Mesenchymal stem cell (in vitro differentiated cells and primary cell): ENCODE measurements around the gene FAM135A.

Experiments used
- DNase-seq: peaks from one replicate; pipeline ENCODE4 v3.0.0-alpha.2; 2013
- H2AFZ ChIP-seq: one replicate; pipeline ENCODE4 v1.6.1; 2013; ENCODE audit warnings: low read depth, mild to moderate bottlenecking, control low read depth, inconsistent platforms, low read length, moderate library complexity
- H2AK5ac ChIP-seq: 2 replicates; pipeline ENCODE4 v1.6.1; 2013; ENCODE audit warnings: low read length, moderate library complexity, mild to moderate bottlenecking, inconsistent platforms; ENCODE audit not compliant: severe bottlenecking
- H2BK120ac ChIP-seq: one replicate; pipeline ENCODE4 v1.6.1; 2013; ENCODE audit warnings: low read depth, mild to moderate bottlenecking, inconsistent platforms, low read length, moderate library complexity
- H2BK12ac ChIP-seq, 2 experiments: one replicate each; pipeline ENCODE4 v1.6.1; 2013; ENCODE audit warnings: inconsistent platforms in 2 of 2, low read length in 2 of 2, mild to moderate bottlenecking in 2 of 2, moderate library complexity in 2 of 2, control low read depth in 1 of 2
- H2BK15ac ChIP-seq: one replicate; pipeline ENCODE4 v1.6.1; 2013; ENCODE audit warnings: mild to moderate bottlenecking, low read depth, inconsistent platforms; ENCODE audit not compliant: poor library complexity, severe bottlenecking
- H2BK5ac ChIP-seq: 2 replicates; pipeline ENCODE4 v1.6.1; 2013; ENCODE audit warnings: low read depth, mild to moderate bottlenecking, low read length, control low read depth, inconsistent platforms; ENCODE audit not compliant: poor library complexity, severe bottlenecking
- H3K14ac ChIP-seq, 2 experiments: one replicate each; pipeline ENCODE4 v1.6.1; 2013; ENCODE audit warnings: inconsistent platforms in 2 of 2, low read length in 2 of 2, control low read depth in 1 of 2, mild to moderate bottlenecking in 1 of 2, moderate library complexity in 1 of 2
- H3K18ac ChIP-seq, 2 experiments: one replicate each; pipeline ENCODE4 v1.6.1; 2013; ENCODE audit warnings: inconsistent platforms in 2 of 2, low read length in 2 of 2, control low read depth in 1 of 2, low read depth in 1 of 2, mild to moderate bottlenecking in 1 of 2
- H3K23ac ChIP-seq, 2 experiments: one replicate each; pipeline ENCODE4 v1.6.1; 2013; ENCODE audit warnings: inconsistent platforms in 2 of 2, low read length in 2 of 2, mild to moderate bottlenecking in 2 of 2, moderate library complexity in 2 of 2, control low read depth in 1 of 2
- H3K27ac ChIP-seq: 2 replicates; pipeline ENCODE4 v1.5.1; 2013; ENCODE audit warnings: mild to moderate bottlenecking, moderate library complexity, low read length, control low read depth, inconsistent platforms; ENCODE audit not compliant: poor library complexity, severe bottlenecking
- H3K27me3 ChIP-seq, 2 experiments: 2 replicates each; pipeline versions ENCODE4 v1.6.1 to v1.7.0; 2013; ENCODE audit warnings: low read length in 2 of 2, mild to moderate bottlenecking in 2 of 2, moderate library complexity in 2 of 2, control low read depth in 1 of 2, inconsistent platforms in 1 of 2; ENCODE audit not compliant: control insufficient read depth in 1 of 2, insufficient read depth in 1 of 2
- H3K36me3 ChIP-seq, 2 experiments: 2 replicates each; pipeline versions ENCODE4 v1.6.1 to v1.7.0; 2013; ENCODE audit warnings: low read length in 2 of 2, control low read depth in 1 of 2, inconsistent platforms in 1 of 2, low read depth in 1 of 2, mild to moderate bottlenecking in 1 of 2; ENCODE audit not compliant: insufficient read depth in 2 of 2, control insufficient read depth in 1 of 2
- H3K4ac ChIP-seq, 2 experiments: one replicate each; pipeline ENCODE4 v1.6.1; 2013; ENCODE audit warnings: inconsistent platforms in 2 of 2, low read length in 2 of 2, mild to moderate bottlenecking in 2 of 2, moderate library complexity in 2 of 2, control low read depth in 1 of 2, low read depth in 1 of 2
- H3K4me1 ChIP-seq: 2 replicates; pipeline ENCODE4 v1.6.1; 2013; ENCODE audit warnings: low read depth, low read length, control low read depth; ENCODE audit not compliant: control insufficient read depth, insufficient read depth
- H3K4me2 ChIP-seq: 2 replicates; pipeline ENCODE4 v1.6.1; 2013; ENCODE audit warnings: low read length, mild to moderate bottlenecking, inconsistent platforms; ENCODE audit not compliant: poor library complexity, severe bottlenecking
- H3K4me3 ChIP-seq, 2 experiments: 2 replicates each; pipeline versions ENCODE4 v1.5.1 to v1.7.0; 2013; ENCODE audit warnings: low read length in 2 of 2, mild to moderate bottlenecking in 2 of 2, control low read depth in 1 of 2, low read depth in 1 of 2; ENCODE audit not compliant: insufficient read depth in 1 of 2
- H3K79me1 ChIP-seq: replicated peaks from 2 replicates; pipeline ENCODE4 v1.6.1; 2013; ENCODE audit warnings: mild to moderate bottlenecking, control low read depth, low read length, inconsistent platforms; ENCODE audit not compliant: poor library complexity, severe bottlenecking
- H3K9ac ChIP-seq: 2 replicates; pipeline ENCODE4 v1.7.0; 2013; ENCODE audit warnings: mild to moderate bottlenecking, low read length, moderate library complexity
- H3K9me3 ChIP-seq: 2 replicates; pipeline ENCODE4 v1.7.0; 2013; ENCODE audit warnings: mild to moderate bottlenecking, low read length; ENCODE audit not compliant: control insufficient read depth
- H4K8ac ChIP-seq: one replicate; pipeline ENCODE4 v1.6.1; 2013; ENCODE audit warnings: inconsistent platforms, mild to moderate bottlenecking, low read length, moderate library complexity
- H4K91ac ChIP-seq: one replicate; pipeline ENCODE4 v1.6.1; 2013; ENCODE audit warnings: mild to moderate bottlenecking, low read length, inconsistent platforms
- WGBS: methylation state at CpG from one replicate; pipeline ENCODE4 v1.1.7; 2013; ENCODE audit warnings: mixed read lengths; 5-methylcytosine and 5-hydroxymethylcytosine counted together

FAM135A gene

GRCh38 chr6:70506321-70506720 lies 93.0 kb downstream of the FAM135A start:
- Histone ChIP-seq H3K36me3 (peaks cover 5 to 34% of the 10 kb centered on the region in 2 experiments), H2BK120ac (no peak overlapping the region), H3K4me2 (no peak overlapping the region), H2BK15ac (no peak overlapping the region), H3K27me3 (no peaks in the 10 kb centered on the region), H3K14ac (no peak overlapping the region), H3K4me1 (no peaks in the 10 kb centered on the region), H3K23ac (no peak overlapping the region), H3K9ac (no peak overlapping the region), H3K27ac (no peak overlapping the region), H3K4me3 (no peak overlapping the region), H2AFZ (no peak overlapping the region), H4K8ac (no peak overlapping the region), H3K4ac (no peak overlapping the region), H3K18ac (no peak overlapping the region), H2BK5ac (no peak overlapping the region), H2AK5ac (no peak overlapping the region), H4K91ac (no peak overlapping the region), H3K9me3 (peaks cover 16% of the 10 kb centered on the region), H2BK12ac (no peak overlapping the region), H3K79me1 (no peaks in the 10 kb centered on the region)
- WGBS: 100% methylated on average over 1 of the region's 2 CpGs
- no peak for DNase-seq

GRCh38 chr6:70507161-70507560 lies 93.9 kb downstream of the FAM135A start:
- H3K79me1 ChIP-seq: no peaks in the 10 kb centered on the region
- H2BK15ac ChIP-seq: no peak overlapping the region
- no peak for DNase-seq
- H2BK5ac ChIP-seq: no peak overlapping the region
- no peak overlapping the region for H4K91ac ChIP-seq
- no peaks in the 10 kb centered on the region for H3K4me1 ChIP-seq
- no peak overlapping the region for H3K14ac ChIP-seq
- peaks cover 16% of the 10 kb centered on the region for H3K9me3 ChIP-seq
- 100% methylated on average over 1 of the region's 1 CpG for WGBS
- no peak overlapping the region for H3K27ac ChIP-seq
- no peak overlapping the region for H2AFZ ChIP-seq
- H4K8ac ChIP-seq: no peak overlapping the region
- no peak overlapping the region for H3K18ac ChIP-seq
- H3K9ac ChIP-seq: no peak overlapping the region
- no peak overlapping the region for H2BK12ac ChIP-seq
- H2BK120ac ChIP-seq: no peak overlapping the region
- no peak overlapping the region for H3K23ac ChIP-seq
- H3K4me3 ChIP-seq: no peak overlapping the region
- no peak overlapping the region for H2AK5ac ChIP-seq
- H3K36me3 ChIP-seq: peaks cover 4 to 34% of the 10 kb centered on the region in 2 experiments
- no peak overlapping the region for H3K4me2 ChIP-seq
- no peaks in the 10 kb centered on the region for H3K27me3 ChIP-seq
- no peak overlapping the region for H3K4ac ChIP-seq

GRCh38 chr6:70508953-70509352 lies 95.6 kb downstream of the FAM135A start:
- Histone ChIP-seq H2BK120ac (no peak overlapping the region), H2BK12ac (no peak overlapping the region), H3K23ac (no peak overlapping the region), H3K4me1 (no peaks in the 10 kb centered on the region), H3K27ac (no peak overlapping the region), H3K18ac (no peak overlapping the region), H3K79me1 (no peaks in the 10 kb centered on the region), H3K27me3 (no peaks in the 10 kb centered on the region), H3K14ac (no peak overlapping the region), H3K4me2 (no peak overlapping the region), H4K91ac (no peak overlapping the region), H2AK5ac (no peak overlapping the region), H3K4ac (no peak overlapping the region), H4K8ac (no peak overlapping the region), H2AFZ (no peak overlapping the region), H3K4me3 (no peak overlapping the region), H3K36me3 (peaks cover 4 to 18% of the 10 kb centered on the region in 2 experiments), H2BK15ac (no peak overlapping the region), H2BK5ac (no peak overlapping the region), H3K9me3 (peaks cover 5% of the 10 kb centered on the region), H3K9ac (no peak overlapping the region)
- DNase-seq: no peak
- WGBS: 100% methylated on average over 1 of the region's 1 CpG

- Histone ChIP-seq H4K8ac (no peak overlapping the region), H3K4ac (no peak overlapping the region), H2AFZ (no peak overlapping the region), H2AK5ac (no peak overlapping the region), H3K27me3 (no peaks in the 10 kb centered on the region), H2BK12ac (no peak overlapping the region), H3K4me1 (no peaks in the 10 kb centered on the region), H3K14ac (no peak overlapping the region), H3K36me3 (peaks cover 0 to 5% of the 10 kb centered on the region in 2 experiments), H3K9me3 (no peaks in the 10 kb centered on the region), H3K27ac (no peak overlapping the region), H3K79me1 (no peaks in the 10 kb centered on the region), H3K4me3 (no peak overlapping the region), H3K4me2 (no peak overlapping the region), H3K23ac (no peak overlapping the region), H2BK15ac (no peak overlapping the region), H3K9ac (no peak overlapping the region), H2BK5ac (no peak overlapping the region), H2BK120ac (no peak overlapping the region), H3K18ac (no peak overlapping the region), H4K91ac (no peak overlapping the region)
- no peak for DNase-seq
These were observed 97.3 kb downstream of the FAM135A start for GRCh38 chr6:70510600-70510999.
